ENCODE measurements around the gene FMNL3. TPM values are rescaled to one million over a fixed set of nuclear protein-coding genes. Genes with fewer than 3 reads are reported as not detected.

FMNL3 gene
- polyA plus RNA-seq, 2 donors: 1.4 to 1.7 TPM

DNA sequence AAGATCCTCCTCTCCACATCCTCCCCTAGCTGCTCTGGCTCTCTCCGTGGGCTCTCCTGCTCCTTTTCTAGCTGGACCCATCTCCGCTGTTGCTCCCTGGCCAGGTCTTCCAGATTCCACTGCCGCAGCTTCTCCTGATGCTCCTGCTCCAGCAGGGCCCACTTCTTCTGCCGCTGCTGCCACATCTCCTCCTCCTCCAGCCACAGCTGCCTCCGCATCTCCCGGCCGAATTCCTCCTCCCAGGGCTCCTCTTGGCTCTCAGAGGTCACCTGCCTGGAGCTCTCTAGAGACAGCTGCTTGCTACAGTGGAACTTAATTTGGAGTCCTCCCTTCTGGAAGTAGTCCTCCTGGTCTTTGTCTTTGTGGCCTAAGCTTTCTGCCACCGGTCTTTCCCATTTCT is 107.2 kb downstream of the FMNL3 start:
- no peaks in the 10 kb centered on the region for H3K27me3 ChIP-seq (ENCODE audit: control insufficient read depth in 1 of 2, insufficient read depth in 2 of 2, low read length in 2 of 2)
- WGBS, 2 donors: 94 to 96% methylated on average over 8 of the region's 8 CpGs
- H3K4me3 ChIP-seq (ENCODE audit: low read depth in 1 of 2, low read length in 2 of 2): no peak overlapping the region
- no peaks in the 10 kb centered on the region for H3K9me3 ChIP-seq (ENCODE audit: control insufficient read depth in 2 of 2, insufficient read depth in 1 of 2, low read depth in 1 of 2, low read length in 1 of 2)
- H3K4me1 ChIP-seq (ENCODE audit: control insufficient read depth in 2 of 2, insufficient read depth in 2 of 2, low read length in 1 of 2): no peaks in the 10 kb centered on the region
- H3K27ac ChIP-seq (ENCODE audit: low read depth in 2 of 2, low read length in 1 of 2): no peak overlapping the region
- no peaks in the 10 kb centered on the region for H3K36me3 ChIP-seq (ENCODE audit: control insufficient read depth in 2 of 2, insufficient read depth in 2 of 2, low read length in 1 of 2)

DNA sequence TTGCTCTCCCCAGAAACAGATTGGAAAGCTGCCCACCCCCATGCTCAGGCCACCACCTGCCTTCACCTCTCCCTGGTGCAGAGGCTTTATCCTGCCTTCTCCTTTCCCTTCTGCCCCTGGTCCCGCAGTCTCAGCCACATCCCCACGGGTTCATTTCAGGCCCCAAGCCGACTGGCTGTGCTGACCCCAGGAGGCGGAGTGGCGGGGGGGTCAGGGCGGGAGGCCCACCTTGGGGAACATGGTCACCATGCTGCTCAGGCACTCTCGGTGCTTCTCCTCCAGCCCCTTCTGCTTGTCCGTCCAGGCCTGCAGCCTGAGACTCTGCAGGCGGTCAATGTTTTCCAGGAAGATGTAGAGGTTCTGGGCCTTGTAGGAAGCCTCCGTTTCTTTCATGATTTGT is 108.7 kb downstream of the FMNL3 start:
- WGBS, 2 donors: 86 to 88% methylated on average over 10 of the region's 10 CpGs
- no peaks in the 10 kb centered on the region for H3K9me3 ChIP-seq (ENCODE audit: control insufficient read depth in 2 of 2, insufficient read depth in 1 of 2, low read depth in 1 of 2, low read length in 1 of 2)
- no peaks in the 10 kb centered on the region for H3K36me3 ChIP-seq (ENCODE audit: control insufficient read depth in 2 of 2, insufficient read depth in 2 of 2, low read length in 1 of 2)
- no peak overlapping the region for H3K27ac ChIP-seq (ENCODE audit: low read depth in 2 of 2, low read length in 1 of 2)
- H3K4me3 ChIP-seq (ENCODE audit: low read depth in 1 of 2, low read length in 2 of 2): no peak overlapping the region
- no peaks in the 10 kb centered on the region for H3K4me1 ChIP-seq (ENCODE audit: control insufficient read depth in 2 of 2, insufficient read depth in 2 of 2, low read length in 1 of 2)
- H3K27me3 ChIP-seq (ENCODE audit: control insufficient read depth in 1 of 2, insufficient read depth in 2 of 2, low read length in 2 of 2): no peaks in the 10 kb centered on the region

DNA sequence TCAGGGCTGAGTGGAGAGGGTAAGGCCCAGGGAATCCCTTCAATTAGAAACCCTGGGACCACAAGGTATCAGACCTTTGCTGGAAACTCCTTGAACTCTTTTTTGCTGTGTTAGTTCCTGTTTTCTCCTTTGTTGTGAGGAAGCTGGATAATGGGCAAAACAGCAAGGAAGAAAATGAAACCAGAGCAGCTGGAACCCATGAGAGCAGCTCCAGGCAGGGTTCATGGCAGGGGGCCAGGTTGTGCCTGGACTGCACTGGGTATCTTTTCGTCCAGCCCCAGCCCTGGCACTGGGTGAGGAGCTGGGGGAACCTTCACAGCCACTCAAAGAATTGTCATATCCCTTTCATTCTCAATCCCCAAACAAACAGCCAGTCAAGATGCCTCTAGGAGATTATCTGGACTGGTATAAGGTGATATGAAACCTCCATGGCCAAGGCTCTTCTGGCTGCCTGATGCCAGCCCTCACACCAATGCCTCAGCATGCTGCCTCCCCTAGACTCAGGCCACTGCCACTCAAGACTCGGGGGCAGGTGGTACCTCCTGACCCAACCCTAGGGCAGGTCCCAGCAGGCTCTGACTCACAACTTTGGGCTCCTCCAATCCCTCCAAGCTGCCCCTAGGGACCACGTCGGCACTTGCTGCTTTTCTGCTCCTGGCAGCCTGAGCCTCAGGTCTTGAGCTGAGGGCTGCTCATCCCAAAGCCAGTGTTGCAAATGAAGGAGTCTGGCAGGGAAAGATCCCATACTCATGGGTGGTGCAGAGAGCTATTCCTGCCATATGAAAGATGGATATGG is 118.3 kb downstream of the FMNL3 start:
- Histone ChIP-seq H3K9me3 (ENCODE audit: control insufficient read depth in 2 of 2, insufficient read depth in 1 of 2, low read depth in 1 of 2, low read length in 1 of 2) (no peaks in the 10 kb centered on the region), H3K27ac (ENCODE audit: low read depth in 2 of 2, low read length in 1 of 2) (no peak overlapping the region), H3K36me3 (ENCODE audit: control insufficient read depth in 2 of 2, insufficient read depth in 2 of 2, low read length in 1 of 2) (peaks cover 0 to 3% of the 10 kb centered on the region in 2 donors), H3K4me1 (ENCODE audit: control insufficient read depth in 2 of 2, insufficient read depth in 2 of 2, low read length in 1 of 2) (no peaks in the 10 kb centered on the region), H3K27me3 (ENCODE audit: control insufficient read depth in 1 of 2, insufficient read depth in 2 of 2, low read length in 2 of 2) (no peaks in the 10 kb centered on the region), H3K4me3 (ENCODE audit: low read depth in 1 of 2, low read length in 2 of 2) (no peak overlapping the region)
- WGBS, 2 donors: 51 to 57% methylated on average over 4 of the region's 4 CpGs

DNA sequence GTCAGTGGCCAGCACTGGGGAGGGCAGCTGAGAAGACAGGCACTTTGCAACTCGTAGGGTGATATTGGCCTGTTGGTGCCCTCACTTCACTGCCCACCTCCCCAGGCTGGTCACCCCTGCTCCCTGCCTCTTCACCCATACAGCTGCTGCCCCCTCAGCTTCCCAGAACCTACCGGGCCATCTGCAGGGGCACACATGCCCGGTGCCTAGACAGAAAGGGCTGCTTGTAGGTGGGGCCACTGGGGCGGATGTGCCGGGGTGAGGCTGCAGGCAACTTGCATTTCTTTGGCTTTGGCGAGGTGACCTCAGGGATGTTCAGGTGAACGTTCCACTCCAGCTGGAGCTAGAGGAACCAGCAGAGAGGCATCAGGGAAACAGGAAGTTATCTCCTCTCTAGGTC is 118.9 kb downstream of the FMNL3 start:
- H3K4me1 ChIP-seq (ENCODE audit: control insufficient read depth in 2 of 2, insufficient read depth in 2 of 2, low read length in 1 of 2): peaks cover 0 to 3% of the 10 kb centered on the region in 2 donors
- no peak overlapping the region for H3K4me3 ChIP-seq (ENCODE audit: low read depth in 1 of 2, low read length in 2 of 2)
- H3K27me3 ChIP-seq (ENCODE audit: control insufficient read depth in 1 of 2, insufficient read depth in 2 of 2, low read length in 2 of 2): no peaks in the 10 kb centered on the region
- no peaks in the 10 kb centered on the region for H3K9me3 ChIP-seq (ENCODE audit: control insufficient read depth in 2 of 2, insufficient read depth in 1 of 2, low read depth in 1 of 2, low read length in 1 of 2)
- 90 to 93% methylated on average over 7 of the region's 7 CpGs for WGBS, 2 donors
- H3K27ac ChIP-seq (ENCODE audit: low read depth in 2 of 2, low read length in 1 of 2): no peak overlapping the region
- H3K36me3 ChIP-seq (ENCODE audit: control insufficient read depth in 2 of 2, insufficient read depth in 2 of 2, low read length in 1 of 2): peaks cover 0 to 3% of the 10 kb centered on the region in 2 donors

- peaks cover 0 to 3% of the 10 kb centered on the region in 2 donors for H3K4me1 ChIP-seq (ENCODE audit: control insufficient read depth in 2 of 2, insufficient read depth in 2 of 2, low read length in 1 of 2)
- no peak overlapping the region for H3K4me3 ChIP-seq (ENCODE audit: low read depth in 1 of 2, low read length in 2 of 2)
- no peaks in the 10 kb centered on the region for H3K9me3 ChIP-seq (ENCODE audit: control insufficient read depth in 2 of 2, insufficient read depth in 1 of 2, low read depth in 1 of 2, low read length in 1 of 2)
- peaks cover 0 to 3% of the 10 kb centered on the region in 2 donors for H3K36me3 ChIP-seq (ENCODE audit: control insufficient read depth in 2 of 2, insufficient read depth in 2 of 2, low read length in 1 of 2)
- 90 to 93% methylated on average over 11 of the region's 11 CpGs for WGBS, 2 donors
- no peaks in the 10 kb centered on the region for H3K27me3 ChIP-seq (ENCODE audit: control insufficient read depth in 1 of 2, insufficient read depth in 2 of 2, low read length in 2 of 2)
- no peak overlapping the region for H3K27ac ChIP-seq (ENCODE audit: low read depth in 2 of 2, low read length in 1 of 2)
Measured at GRCh38 chr12:49587174-49587908, 119.9 kb downstream of the FMNL3 start.

Other genes starting within 250 kb of the FMNL3 start
- under 1 TPM; 0.07 to 0.24 TPM for gene KCNH3, start 168.4 kb downstream of the FMNL3 start, polyA plus RNA-seq
- gene MCRS1, start 139.3 kb downstream of the FMNL3 start, polyA plus RNA-seq: 10 to 100 TPM; 40.0 to 45.0 TPM
- gene FAM186B, start 101.8 kb downstream of the FMNL3 start, polyA plus RNA-seq: under 1 TPM; 0.08 to 0.09 TPM
- 10 to 100 TPM; 10.6 to 19.9 TPM for gene PRPF40B, start 83.8 kb downstream of the FMNL3 start, polyA plus RNA-seq
- gene TMBIM6, start 34.2 kb upstream of the FMNL3 start, polyA plus RNA-seq: 100 to 1,000 TPM; 169 to 252 TPM
- 1 to 10 TPM; 3.1 to 8.4 TPM for gene NCKAP5L, start 121.0 kb upstream of the FMNL3 start, polyA plus RNA-seq
- gene BCDIN3D, start 135.7 kb upstream of the FMNL3 start, polyA plus RNA-seq: 1 to 10 TPM; 2.3 to 2.6 TPM
- gene FAIM2, start 196.5 kb upstream of the FMNL3 start, polyA plus RNA-seq: under 1 TPM; 0.36 to 0.39 TPM
- gene AQP2, start 243.3 kb upstream of the FMNL3 start, polyA plus RNA-seq: not detected